IPS DF 19.7 (cell line): ENCODE measurements around the gene BRWD1.

ENCODE experiments used
- DNase-seq: peaks from one replicate; pipeline ENCODE4 v3.0.0-alpha.2; 2013; ENCODE audit warnings: low read depth, low spot score

BRWD1 gene

GRCh38 chr21:39197448-39198233, 115.8 kb downstream of the BRWD1 start:
- no peak for DNase-seq

DNA sequence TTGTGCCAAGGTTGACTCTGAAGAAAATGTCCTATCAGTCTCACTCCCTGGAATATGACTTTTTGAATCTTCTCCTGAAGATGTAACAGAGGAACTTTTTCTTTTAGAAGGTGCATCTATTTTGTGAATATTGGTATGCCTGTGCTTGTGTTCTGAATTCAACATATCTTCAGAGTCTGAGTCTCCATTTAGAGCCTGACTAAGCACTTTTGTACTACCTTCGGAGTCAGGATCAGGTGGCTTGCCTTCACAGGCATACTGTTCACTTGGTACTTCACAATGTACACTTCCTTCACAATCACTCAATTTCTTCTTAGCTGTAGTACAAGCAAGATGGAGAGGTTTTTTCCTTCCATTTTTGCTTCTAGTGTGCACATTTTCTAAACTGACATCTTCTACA, 116.6 kb downstream of the BRWD1 start:
- no peak for DNase-seq

GRCh38 chr21:39196310-39196709, 117.1 kb downstream of the BRWD1 start:
- DNase-seq: no peak

DNA sequence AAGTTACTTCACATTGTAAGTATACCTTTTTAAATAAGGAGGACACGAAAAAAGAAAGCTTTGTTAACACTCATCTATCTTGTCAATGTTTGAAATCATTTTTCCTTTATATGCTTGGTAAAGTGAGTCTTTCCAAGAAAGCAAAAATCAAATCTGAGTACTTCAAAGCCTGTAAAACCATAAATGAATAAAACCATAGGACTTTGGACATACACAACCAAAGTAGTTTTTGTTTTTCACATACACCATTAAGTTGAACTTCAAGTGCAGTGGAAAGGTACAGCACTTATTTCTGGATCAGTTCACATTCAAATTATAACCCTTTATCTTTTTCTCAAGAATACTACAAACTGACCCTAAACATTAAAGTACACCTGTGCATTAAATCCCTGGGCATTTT, 120.1 kb downstream of the BRWD1 start:
- no peak for DNase-seq

DNA sequence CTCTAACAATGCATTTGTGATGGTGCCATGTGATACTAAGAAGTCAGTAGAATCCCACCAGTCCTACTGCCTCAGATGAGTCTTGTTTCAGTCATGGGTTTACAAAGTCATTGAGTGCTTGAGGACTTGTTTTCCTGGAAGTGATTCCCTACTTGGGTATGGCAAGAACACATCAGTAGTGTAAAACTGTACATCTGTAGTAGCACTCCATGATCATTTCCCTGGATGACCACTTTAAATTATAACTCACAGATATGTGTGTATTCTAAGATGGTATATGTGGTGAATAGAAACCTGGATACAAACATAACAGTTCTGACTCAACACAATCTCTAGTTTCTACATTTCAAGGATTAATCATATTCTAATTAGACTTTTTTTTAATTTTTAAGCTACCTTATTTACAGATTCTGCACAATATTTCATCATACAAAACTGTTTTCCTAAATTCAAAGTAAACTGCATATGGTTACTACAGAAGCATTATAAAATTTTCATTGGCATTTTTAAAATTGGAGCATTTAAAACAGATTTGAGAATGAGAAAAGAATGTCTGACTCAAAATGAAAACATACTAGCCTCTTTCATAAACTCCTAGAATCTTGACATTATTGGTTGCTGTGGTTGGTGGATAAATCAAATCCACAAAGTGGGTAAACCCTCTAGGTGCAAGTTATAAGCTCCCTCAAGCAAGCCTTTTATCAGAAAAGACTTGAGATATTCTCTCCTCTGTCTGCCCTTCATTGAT, 123.4 kb downstream of the BRWD1 start:
- no peak for DNase-seq

DNA sequence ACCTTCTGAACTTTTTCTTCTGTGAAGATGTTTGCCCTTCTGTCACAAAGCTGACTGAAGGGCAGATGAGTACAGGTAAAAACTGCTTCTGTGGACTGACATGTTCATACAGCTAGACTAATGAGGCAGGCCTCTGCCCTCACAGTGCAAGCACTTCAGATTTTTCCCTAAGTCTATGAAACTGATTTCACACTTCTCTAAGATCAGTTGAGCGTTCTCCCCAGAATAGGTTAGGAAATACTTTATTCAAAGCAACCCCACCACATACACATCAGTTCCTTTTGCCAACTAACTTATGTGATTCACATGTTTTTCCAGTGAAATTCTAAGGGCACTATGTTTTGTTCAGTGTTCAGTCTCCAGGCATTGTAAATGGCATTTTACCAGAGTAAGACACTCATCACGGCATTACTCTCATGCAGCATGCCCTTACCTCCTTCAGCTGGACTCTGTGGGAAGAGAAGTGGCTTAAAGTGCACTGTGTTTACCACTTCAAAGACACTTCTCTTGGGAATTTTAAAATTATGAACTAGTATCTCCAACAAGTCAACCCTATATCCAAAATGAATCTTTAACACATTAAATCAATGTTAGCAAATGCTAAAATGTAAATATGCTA, 124.8 kb downstream of the BRWD1 start:
- no peak for DNase-seq

DNA sequence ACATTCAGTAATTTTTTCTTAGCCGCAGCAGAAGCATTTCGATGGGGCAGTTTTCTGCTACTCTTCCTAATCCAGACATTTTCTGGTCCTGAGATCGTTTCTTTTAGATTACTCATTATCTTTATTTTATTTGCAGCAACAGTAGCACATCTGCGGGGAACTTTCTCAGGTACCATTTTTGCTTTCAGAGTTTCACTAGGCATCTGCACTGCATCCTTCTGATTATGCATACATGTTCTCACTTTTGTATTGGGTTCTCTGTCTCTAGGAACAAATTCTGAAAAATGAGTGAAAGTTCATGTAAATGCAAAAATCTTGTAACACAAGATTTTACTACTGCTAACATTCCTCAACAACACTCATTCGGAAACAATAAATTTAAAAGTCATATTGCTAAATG, 126.3 kb downstream of the BRWD1 start:
- DNase-seq: no peak

DNA sequence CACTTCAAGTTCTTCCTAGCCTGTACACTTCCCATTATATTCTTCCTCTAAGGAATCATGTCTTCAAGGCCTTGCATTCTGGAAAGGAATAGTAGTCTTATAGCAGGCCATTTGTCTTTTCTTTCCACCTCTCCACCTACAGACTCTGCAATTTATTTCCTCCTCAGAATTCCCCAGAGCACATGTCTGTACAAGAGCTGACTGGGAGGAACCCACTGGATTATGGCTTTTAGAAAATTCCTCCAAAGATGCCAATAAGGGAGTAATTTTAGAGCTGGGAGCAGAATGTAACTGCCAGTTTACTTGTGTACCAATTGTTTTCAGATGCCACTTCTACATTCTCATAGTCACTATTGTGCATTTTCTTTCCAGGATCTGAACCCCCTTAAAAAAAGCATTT, 126.8 kb downstream of the BRWD1 start:
- DNase-seq: no peak

DNA sequence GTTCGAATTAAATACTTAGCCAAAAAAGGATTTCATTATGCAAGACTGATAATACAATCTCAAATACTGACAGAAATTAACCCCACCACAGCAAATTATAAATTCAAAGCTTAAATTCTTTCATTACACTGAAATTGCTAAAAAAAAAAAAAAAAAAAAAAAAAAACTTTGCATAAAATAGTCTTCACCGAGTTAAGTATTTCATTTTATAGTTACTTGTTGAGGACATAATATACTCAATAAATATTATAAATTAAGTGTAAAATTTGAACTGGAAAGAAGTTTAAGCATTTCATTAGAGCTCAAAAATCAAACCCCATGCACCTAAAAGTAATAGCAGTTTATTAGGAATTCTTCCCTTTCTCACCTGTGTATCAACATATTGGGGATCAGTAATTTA, 128.3 kb downstream of the BRWD1 start:
- DNase-seq: no peak

DNA sequence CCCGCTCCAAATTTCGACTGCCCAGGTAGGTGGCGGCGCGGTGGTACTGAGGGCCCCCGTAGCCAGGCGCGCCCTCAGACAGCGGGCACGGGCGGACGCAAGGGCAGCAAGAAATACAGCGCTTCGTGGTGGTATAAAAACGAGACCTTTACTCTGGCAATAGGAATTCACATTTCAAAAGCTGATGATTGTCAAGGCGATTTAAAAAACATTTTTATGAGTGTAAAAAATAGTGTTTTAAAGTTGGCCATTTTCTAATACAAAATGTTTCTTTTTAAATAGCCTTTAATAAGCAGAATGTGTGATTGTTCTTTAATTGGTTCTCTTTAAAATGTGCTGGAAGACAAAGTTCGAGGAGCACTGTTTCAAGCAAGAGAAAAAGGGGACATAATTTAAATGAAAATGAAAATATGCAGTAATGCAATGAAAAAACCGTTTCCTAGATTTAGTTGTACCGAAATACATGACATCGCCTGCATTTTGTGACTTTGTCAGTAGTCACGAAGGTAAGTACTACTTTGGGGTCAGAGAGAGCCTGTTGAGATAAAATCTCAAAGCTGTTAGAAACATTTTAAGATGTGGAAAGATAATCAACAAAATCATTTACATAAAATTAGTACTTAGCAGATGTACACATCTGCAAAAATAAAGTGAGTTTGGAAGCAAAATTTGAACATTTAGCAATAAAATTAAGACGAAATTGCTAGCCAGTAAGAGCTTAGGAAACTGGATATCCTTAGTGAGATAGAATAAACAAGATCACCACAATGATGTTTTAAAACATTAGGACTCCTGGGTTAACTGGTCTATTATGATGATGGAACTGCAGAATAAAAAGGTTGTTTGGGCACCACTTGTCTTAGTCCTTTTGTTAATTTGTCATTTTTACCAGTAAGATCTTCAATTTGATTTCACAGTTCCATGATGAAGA, 129.1 kb downstream of the BRWD1 start:
- DNase-seq: no peak

- DNase-seq: peak; percentile 45
Observed at GRCh38 chr21:39183272-39184049, 130.0 kb downstream of the BRWD1 start, which contains the start of gene PSMG1. Gene PSMG1 (minus strand): TSS chr21:39183451. CDS start chr21:39183385, 66 bp downstream.

DNA sequence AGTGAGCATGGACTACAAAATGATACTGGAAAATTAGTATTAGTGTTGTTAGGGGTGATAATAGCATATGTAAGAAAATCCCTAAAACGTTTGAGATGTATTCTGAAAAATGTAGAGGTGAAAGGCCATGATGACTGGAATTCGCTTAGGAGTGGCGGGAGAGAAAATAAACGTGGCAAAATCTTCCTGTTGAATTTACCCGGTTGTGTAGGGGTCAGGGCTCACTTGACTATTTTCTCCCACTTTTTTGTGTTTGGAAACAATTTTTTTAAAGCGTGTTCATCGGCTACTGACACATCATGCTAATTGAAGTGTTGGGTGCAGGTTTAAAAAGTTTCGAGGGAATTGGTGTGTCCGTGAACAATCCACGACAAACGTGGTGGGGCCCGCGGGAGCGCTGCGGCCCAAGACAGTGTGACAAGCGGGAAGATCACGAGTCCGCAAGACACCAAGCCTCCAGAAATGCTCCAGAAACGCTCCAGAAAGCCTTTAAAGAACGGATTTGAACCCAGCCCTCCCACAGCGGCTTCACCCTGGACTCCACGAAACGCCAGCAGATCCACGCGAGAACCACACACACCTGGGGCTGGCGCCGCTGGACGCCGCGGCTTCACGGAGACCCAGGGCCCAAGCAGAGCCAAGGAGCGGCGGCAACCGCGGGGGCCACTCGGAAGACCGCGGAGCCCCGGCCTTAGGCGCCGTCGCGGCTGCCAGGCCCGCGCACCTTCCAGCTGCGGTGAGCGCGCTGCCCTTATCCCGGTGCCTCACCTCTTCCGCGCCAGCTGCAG, 130.8 kb downstream of the BRWD1 start:
- no peak for DNase-seq

DNA sequence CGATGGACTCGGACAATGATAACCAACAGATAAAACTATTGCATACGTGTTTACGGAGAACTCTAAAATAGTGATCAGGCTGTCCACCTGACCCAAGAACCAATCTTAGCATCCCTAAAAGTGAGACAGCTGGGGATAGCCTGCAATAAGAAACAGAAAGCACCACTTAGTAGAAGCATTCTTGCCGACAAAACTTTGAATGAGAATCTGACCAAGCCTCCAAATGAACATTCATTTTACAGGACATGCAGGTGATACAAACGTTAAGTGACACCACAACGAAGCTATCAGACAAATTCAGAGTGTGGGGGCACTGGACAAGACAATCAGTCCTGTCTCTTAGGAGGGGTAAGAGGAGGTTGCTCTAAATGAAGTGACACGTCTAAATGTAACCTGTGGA, 131.4 kb downstream of the BRWD1 start:
- no peak for DNase-seq

GRCh38 chr21:39181205-39181818, 132.1 kb downstream of the BRWD1 start:
- DNase-seq: no peak

DNA sequence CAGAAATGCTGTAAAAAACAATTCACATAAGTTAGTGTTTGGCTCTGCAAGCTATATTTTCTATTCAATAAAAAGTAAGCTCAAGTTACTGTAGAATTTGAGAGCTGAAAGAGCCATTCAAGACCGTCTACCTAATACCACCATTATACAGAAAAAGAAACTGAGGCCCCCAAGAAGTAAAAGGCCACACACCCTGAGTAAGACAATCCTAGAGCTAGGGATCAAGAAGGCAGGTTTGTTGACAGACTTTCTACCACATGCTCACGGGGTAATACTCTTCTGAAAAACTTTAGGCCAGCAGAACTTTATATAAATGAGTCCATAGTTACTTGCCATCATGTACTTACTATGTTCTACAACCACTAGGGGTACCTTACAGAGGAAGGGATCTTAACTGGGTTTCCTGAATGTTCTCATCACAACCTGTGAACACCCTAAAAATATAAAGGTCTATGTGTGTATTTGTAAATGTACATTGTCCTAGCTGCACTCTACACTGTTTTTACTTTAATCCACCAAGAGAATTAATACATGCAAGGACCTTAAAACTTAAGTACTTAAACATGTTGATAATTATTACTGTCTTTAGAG, 132.9 kb downstream of the BRWD1 start:
- DNase-seq: no peak

DNA sequence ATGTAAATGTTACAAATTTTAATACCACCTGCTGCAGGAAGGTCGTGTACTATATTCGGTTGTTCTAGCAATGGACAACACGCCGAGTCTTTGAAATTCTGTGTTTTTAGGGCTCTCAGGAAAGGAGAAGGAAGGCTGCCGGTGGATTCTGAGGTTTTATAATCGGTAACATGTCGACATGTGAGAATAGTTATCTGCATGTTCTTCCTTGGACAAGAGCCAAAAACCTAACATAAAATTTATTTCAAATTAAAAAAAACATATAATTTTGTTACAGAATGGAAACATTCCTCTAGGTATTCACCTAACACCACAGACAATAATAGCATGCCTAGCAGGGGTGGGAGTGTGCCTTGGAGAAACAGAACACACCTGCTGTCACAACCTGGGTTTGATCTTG, 135.0 kb downstream of the BRWD1 start:
- no peak for DNase-seq

DNA sequence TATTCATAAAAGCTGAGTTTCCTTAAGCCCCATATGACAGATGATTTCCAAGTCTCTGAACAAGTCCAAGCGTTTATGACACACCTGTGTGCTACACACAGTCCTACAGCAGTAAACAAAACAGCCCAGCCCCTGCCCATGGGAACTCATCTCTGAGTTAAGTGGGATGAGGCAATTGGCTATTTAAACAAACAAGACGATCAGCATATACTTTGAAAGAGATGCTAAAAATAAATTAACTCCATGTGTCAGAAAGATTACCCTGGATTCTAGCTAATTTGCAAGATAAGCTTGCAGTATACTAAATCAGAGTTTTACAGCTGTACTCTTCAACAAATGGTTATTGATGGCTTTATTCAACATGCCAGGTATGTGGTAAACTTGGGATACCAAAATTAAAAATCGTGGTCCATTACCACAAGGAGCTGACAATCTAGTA, 137.1 kb downstream of the BRWD1 start:
- no peak for DNase-seq

GRCh38 chr21:39175665-39176064, 137.8 kb downstream of the BRWD1 start:
- no peak for DNase-seq

GRCh38 chr21:39175154-39175553, 138.3 kb downstream of the BRWD1 start:
- DNase-seq: no peak
